HepG2 (cell line): ENCODE results near the gene DMRT3. TPM values are rescaled to one million over a fixed set of nuclear protein-coding genes. Genes with fewer than 3 reads are reported as not detected.
A peak's percentile ranks its signal among the peaks of the same experiment; 100 is the strongest.

Experiments
- ATAC-seq: fragments of 200-7000 bp; cut with Tn5 transposase; 3 replicates; pipeline ENCODE4 v1.9.1; 2020; ENCODE audit warnings: mild to moderate bottlenecking, moderate library complexity
- Bru-seq: library from RNA; stranded (reverse); fragments of 400-500 nt; gene quantifications from one replicate; lab custom pipeline; 2021; lab: Mats Ljungman, UMichigan
- BruChase-seq, 2 experiments: library from RNA; stranded (reverse); fragments of 400-500 nt; gene quantifications; one replicate each; lab custom pipeline; 2021; lab: Mats Ljungman, UMichigan
- BruUV-seq: library from RNA; stranded (reverse); fragments of 400-500 nt; replicated peaks from 2 replicates; lab custom pipeline; 2021; lab: Mats Ljungman, UMichigan
- CTCF ChIA-PET: fragments of 300-600 bp; formaldehyde crosslinking; extraction: SDS; loops from one replicate; lab custom pipeline; 2021; ENCODE audit warnings: low total read pairs, inconsistent platforms, low intra/inter-chr PET ratio; lab: Yijun Ruan, JAX
- POLR2A ChIA-PET: fragments of 350-600 bp; sonication (Branson Sonifier 250); formaldehyde crosslinking; loops from one replicate; lab custom pipeline; 2020; ENCODE audit warnings: antibody characterized with exemption, inconsistent platforms; lab: Yijun Ruan, JAX
- DNase-seq: peaks from one replicate; pipeline ENCODE4 v3.0.0-alpha.2; 2015; ENCODE audit warnings: low spot score
- FAIRE-seq: peaks from 3 replicates; lab custom pipeline; 2011; peaks lifted over from hg19 to GRCh38; lab: Jason Lieb, UNC
- H2AFZ ChIP-seq: one replicate; pipeline ENCODE4 v1.6.1; 2011; ENCODE audit warnings: low read length, inconsistent platforms
- H3K27ac ChIP-seq: fragments of 300-600 bp; 3 replicates; pipeline ENCODE4 v1.8.0; 2011; ENCODE audit warnings: mixed run types, mild to moderate bottlenecking, mixed read lengths, low read length, inconsistent platforms; ENCODE audit not compliant: insufficient read depth; ENCODE audit errors: extremely low read length
- H3K27me3 ChIP-seq, 2 experiments: fragments of 200-600 bp in 1 of 2; 2 replicates in 1 of 2; 3 replicates in 1 of 2; pipeline versions ENCODE4 v1.6.0 to v1.8.0; 2011; ENCODE audit warnings: low read length in 2 of 2, mild to moderate bottlenecking in 2 of 2, moderate library complexity in 2 of 2, inconsistent platforms in 1 of 2; ENCODE audit not compliant: insufficient read depth in 2 of 2, control insufficient read depth in 1 of 2
- H3K36me3 ChIP-seq, 2 experiments: fragments of 200-600 bp in 1 of 2; replicated peaks in 1 of 2; 2 replicates in 1 of 2; 3 replicates in 1 of 2; pipeline versions ENCODE4 v1.5.1 to v1.8.0; 2011; ENCODE audit warnings: low read length in 2 of 2, inconsistent platforms in 1 of 2; ENCODE audit not compliant: insufficient read depth in 2 of 2, control insufficient read depth in 1 of 2
- H3K4me1 ChIP-seq: 2 replicates; pipeline ENCODE4 v1.5.1; 2012; ENCODE audit warnings: low read length, inconsistent platforms; ENCODE audit not compliant: insufficient read depth
- H3K4me2 ChIP-seq: 2 replicates; pipeline ENCODE4 v1.6.0; 2011; ENCODE audit warnings: low read depth, low read length, inconsistent platforms
- H3K4me3 ChIP-seq, 3 experiments: fragments of 200-600 bp in 1 of 3; sonication (generic), shearing (Covaris generic) in 1 of 3; replicated peaks in 1 of 3; 2 replicates each; pipeline ENCODE4 v1.5.1; 2011 to 2016; ENCODE audit warnings: low read length in 3 of 3, inconsistent platforms in 2 of 3, low read depth in 2 of 3, mild to moderate bottlenecking in 2 of 3, control low read depth in 1 of 3, mixed read lengths in 1 of 3; ENCODE audit not compliant: insufficient read depth in 1 of 3
- H3K79me2 ChIP-seq: one replicate; pipeline ENCODE4 v1.6.1; 2011; ENCODE audit warnings: low read length, inconsistent platforms; ENCODE audit not compliant: insufficient read depth
- H3K9ac ChIP-seq: 2 replicates; pipeline ENCODE4 v1.6.0; 2011; ENCODE audit warnings: mild to moderate bottlenecking, low read depth, low read length, inconsistent platforms; ENCODE audit not compliant: insufficient read depth
- H3K9me3 ChIP-seq: 2 replicates; pipeline ENCODE4 v1.5.1; 2012; ENCODE audit warnings: mild to moderate bottlenecking, low read length
- H4K20me1 ChIP-seq: 2 replicates; pipeline ENCODE4 v1.6.0; 2011; ENCODE audit warnings: inconsistent platforms, mild to moderate bottlenecking, low read length, moderate library complexity; ENCODE audit not compliant: insufficient read depth
- EZH2 ChIP-seq: conservative IDR thresholded peaks from 2 replicates; pipeline ENCODE4 v1.6.1; 2012; ENCODE audit warnings: mild to moderate bottlenecking, low read depth, low read length, moderate library complexity
- HNRNPK ChIP-seq: fragments of 200-400 bp; formaldehyde crosslinking; IDR thresholded peaks from 2 replicates; pipeline ENCODE4 v1.6.1; 2018; ENCODE audit warnings: low read length, low read depth, moderate library complexity, mild to moderate bottlenecking; ENCODE audit not compliant: poor library complexity, severe bottlenecking
- ZNF777 ChIP-seq: sonication (generic); formaldehyde crosslinking; IDR thresholded peaks from 2 replicates; pipeline ENCODE4 v1.4.0; 2020; ENCODE audit warnings: missing genetic modification reagents
- WGBS: methylation state at CpG from one replicate; pipeline ENCODE4 v1.1.6; 2017; ENCODE audit warnings: low lambda C conversion rate; 5-methylcytosine and 5-hydroxymethylcytosine counted together
- in situ Hi-C: cut with HindIII; loops from 2 replicates; pipeline ENCODE4 v1.10.0; 2017; ENCODE audit warnings: low pct_unique_long_range_greater_than_20kb; ENCODE audit not compliant: extremely low pct_ligation_motif_present
- intact Hi-C: fragments of 100-400 bp; cut with micrococcal nuclease; formaldehyde crosslinking; loops from one replicate; pipeline ENCODE4 v1.10.0; 2022; ENCODE audit not compliant: unreplicated experiment
- long read RNA-seq, 2 experiments: library from RNA in 1 of 2; library from polyadenylated mRNA in 1 of 2; stranded (forward) in 1 of 2; unstranded in 1 of 2; transcript quantifications; one replicate each; pipeline ENCODE4 v2.0.0, GENCODE V29; 2019 to 2022
- polyA minus RNA-seq, 3 experiments: library from RNA; depleted of rRNA, polyadenylated mRNA; stranded (reverse); fragments of >200 nt; gene quantifications; 2 replicates each; pipeline ENCODE4 v1.2.3, GENCODE V29; 2011; ENCODE audit warnings: low replicate concordance in 1 of 3
- polyA plus RNA-seq, 8 experiments: library from polyadenylated mRNA; depleted of rRNA in 3 of 8; stranded (reverse) in 7 of 8; unstranded in 1 of 8; fragments of >200 nt; fragmentation: Illumina TruSeq in 4 of 8; extraction: Trizol in 4 of 8; gene quantifications; 2 replicates each; pipeline versions ENCODE4 v1.2.1 to v1.2.3, GENCODE V29; 2011 to 2016; ENCODE audit warnings: low read depth in 4 of 8, missing spikeins in 1 of 8, mixed read lengths in 1 of 8; ENCODE audit not compliant: insufficient read depth in 1 of 8
- total RNA-seq, 5 experiments: library from RNA; depleted of rRNA; stranded (reverse); fragments of >200 nt; fragmentation: Illumina TruSeq; extraction: Trizol; gene quantifications; 2 replicates each; pipeline ENCODE4 v1.2.3, GENCODE V29; 2016; ENCODE audit warnings: low read depth in 1 of 5
- TF ChIP-seq, protein P1 (sequence below): sonication (generic); formaldehyde crosslinking; IDR thresholded peaks from 2 replicates; pipeline ENCODE4 v1.4.0; 2020; ENCODE audit warnings: low read depth, mild to moderate bottlenecking, missing genetic modification reagents

Gene DMRT3, protein sequence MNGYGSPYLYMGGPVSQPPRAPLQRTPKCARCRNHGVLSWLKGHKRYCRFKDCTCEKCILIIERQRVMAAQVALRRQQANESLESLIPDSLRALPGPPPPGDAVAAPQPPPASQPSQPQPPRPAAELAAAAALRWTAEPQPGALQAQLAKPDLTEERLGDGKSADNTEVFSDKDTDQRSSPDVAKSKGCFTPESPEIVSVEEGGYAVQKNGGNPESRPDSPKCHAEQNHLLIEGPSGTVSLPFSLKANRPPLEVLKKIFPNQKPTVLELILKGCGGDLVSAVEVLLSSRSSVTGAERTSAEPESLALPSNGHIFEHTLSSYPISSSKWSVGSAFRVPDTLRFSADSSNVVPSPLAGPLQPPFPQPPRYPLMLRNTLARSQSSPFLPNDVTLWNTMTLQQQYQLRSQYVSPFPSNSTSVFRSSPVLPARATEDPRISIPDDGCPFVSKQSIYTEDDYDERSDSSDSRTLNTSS
- total RNA-seq (2016; rRNA removed; fragmentation: Illumina TruSeq; extraction: Trizol) (not detected in 2 replicates), polyA plus RNA-seq (2011; rRNA removed) (not detected in 2 replicates), polyA minus RNA-seq (2011; rRNA and poly(A)+ RNA removed; ENCODE audit: low replicate concordance) (not detected in 2 replicates), Bru-seq, nascent RNA (not detected), BruChase-seq, experiment 1, labeled RNA remaining after a 6-hour chase (not detected), BruChase-seq, experiment 2, labeled RNA remaining after a 2-hour chase (not detected)
- total RNA-seq (2016; cell fraction: cytosol; rRNA removed; fragmentation: Illumina TruSeq; extraction: Trizol; ENCODE audit: low read depth), result not detected in 2 replicates
- not detected in 2 replicates for total RNA-seq (2016; cell fraction: insoluble cytoplasmic fraction; rRNA removed; fragmentation: Illumina TruSeq; extraction: Trizol)
- not detected in 2 replicates for total RNA-seq (2016; cell fraction: membrane; rRNA removed; fragmentation: Illumina TruSeq; extraction: Trizol)
- not detected in 2 replicates for total RNA-seq (2016; cell fraction: nucleus; rRNA removed; fragmentation: Illumina TruSeq; extraction: Trizol)
- polyA plus RNA-seq (2011; cell fraction: cytosol; rRNA removed), result not detected in 2 replicates
- not detected in 2 replicates for polyA plus RNA-seq (2011; cell fraction: nucleus; rRNA removed)
- not detected in 2 replicates for polyA plus RNA-seq (2012)
- not detected in 2 replicates for polyA plus RNA-seq (2016; cell fraction: cytosol; fragmentation: Illumina TruSeq; extraction: Trizol; ENCODE audit: low read depth)
- not detected in 2 replicates for polyA plus RNA-seq (2016; cell fraction: insoluble cytoplasmic fraction; fragmentation: Illumina TruSeq; extraction: Trizol; ENCODE audit: low read depth)
- polyA plus RNA-seq (2016; cell fraction: membrane; fragmentation: Illumina TruSeq; extraction: Trizol; ENCODE audit: low read depth), result not detected in 2 replicates
- not detected in 2 replicates for polyA plus RNA-seq (2016; cell fraction: nucleus; fragmentation: Illumina TruSeq; extraction: Trizol; ENCODE audit: insufficient read depth, low read depth)
- not detected in 2 replicates for polyA minus RNA-seq (2011; cell fraction: cytosol; rRNA and poly(A)+ RNA removed)
- not detected in 2 replicates for polyA minus RNA-seq (2011; cell fraction: nucleus; rRNA and poly(A)+ RNA removed)
- long read RNA-seq, experiment 1, result 0 reads
- long read RNA-seq, experiment 2, result 0 reads

DNA sequence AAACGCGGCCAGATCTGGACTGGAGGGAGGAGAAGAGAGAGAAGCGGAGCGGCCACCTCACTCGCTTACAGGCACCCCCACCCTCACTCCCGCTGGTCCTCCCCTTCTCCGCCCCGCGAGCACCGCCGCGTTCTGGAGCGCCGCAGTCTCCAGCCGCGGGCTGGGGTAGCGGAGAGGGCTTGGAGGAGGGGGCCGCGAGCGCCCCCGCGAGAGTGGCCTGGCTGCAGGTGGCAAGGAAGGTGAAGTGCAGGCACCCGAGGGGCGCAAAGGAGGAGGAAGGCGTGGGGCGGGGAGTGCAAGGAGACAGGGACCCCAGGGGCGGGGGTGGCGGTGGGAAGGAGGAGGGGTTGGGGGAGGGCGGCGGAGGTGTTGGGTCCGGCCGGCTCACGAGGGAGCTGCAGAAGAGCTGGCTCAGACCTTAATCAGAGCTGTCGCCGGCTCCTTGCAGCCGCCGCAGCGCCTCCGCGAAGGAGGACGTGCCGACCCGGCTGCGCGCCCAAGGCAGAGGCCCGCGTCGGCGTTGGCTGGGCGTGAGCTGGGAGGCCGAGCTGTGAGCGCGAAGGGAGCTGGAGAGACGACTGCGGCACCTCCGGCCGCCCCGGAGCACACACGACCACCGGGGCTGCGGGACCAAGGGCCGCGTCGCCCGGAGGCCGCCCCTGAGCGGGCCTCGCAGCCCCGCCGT lies at the start of gene DMRT3:
Gene DMRT3, plus strand, starts transcription at position 398 of the 685 bp plus-strand sequence. CDS start 347 bp downstream, outside the sequence.
- POLR2A ChIA-PET, result no interaction called here
- H3K36me3 ChIP-seq, result no peaks in the 10 kb centered on the region
- FAIRE-seq, result no peak
- DNase-seq, result no peak
- no peaks in the 10 kb centered on the region for H3K79me2 ChIP-seq
- CTCF ChIA-PET, result no interaction called here
- no peaks in the 10 kb centered on the region for H4K20me1 ChIP-seq
- no peaks in the 10 kb centered on the region for H3K9me3 ChIP-seq
- H3K4me3 ChIP-seq, result no peak within 1 kb of the TSS
- H3K9ac ChIP-seq, result no peak within 1 kb of the TSS
- intact Hi-C loops (no loop called here), in situ Hi-C loops (loop anchor here (25.0 kb wide), 1 partner anchor 389 kb away; no protein-coding TSS in a partner anchor)
- BruUV-seq, result no TSS peak
- WGBS, result 37% methylated on average over 41 of the region's 70 CpGs
- TF ChIP-seq ZNF777 (CRISPR knock-in tag), result no peak
- peak; percentile 28; the same call in 1 of the 2 replicates for TF ChIP-seq EZH2
- TF ChIP-seq, protein P1, sequence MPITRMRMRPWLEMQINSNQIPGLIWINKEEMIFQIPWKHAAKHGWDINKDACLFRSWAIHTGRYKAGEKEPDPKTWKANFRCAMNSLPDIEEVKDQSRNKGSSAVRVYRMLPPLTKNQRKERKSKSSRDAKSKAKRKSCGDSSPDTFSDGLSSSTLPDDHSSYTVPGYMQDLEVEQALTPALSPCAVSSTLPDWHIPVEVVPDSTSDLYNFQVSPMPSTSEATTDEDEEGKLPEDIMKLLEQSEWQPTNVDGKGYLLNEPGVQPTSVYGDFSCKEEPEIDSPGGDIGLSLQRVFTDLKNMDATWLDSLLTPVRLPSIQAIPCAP (CRISPR knock-in tag), result no peak
- peak; percentile 23 for TF ChIP-seq HNRNPK
- peaks cover 8 to 80% of the 10 kb centered on the region in 2 experiments for H3K27me3 ChIP-seq
- no peaks in the 10 kb centered on the region for H3K4me1 ChIP-seq
- no peak within 1 kb of the TSS for H2AFZ ChIP-seq
- no peak within 1 kb of the TSS for H3K4me2 ChIP-seq
- ATAC-seq, result peak; percentile 35
- H3K27ac ChIP-seq, result no peak within 1 kb of the TSS
